Measurements from ENCODE around the gene MTERF4.

GRCh38 chr2:241139531-241140444 is 37.7 kb upstream of the MTERF4 start:
- no peak for TF ChIP-seq POLR2A (IDR thresholded peaks at IDR 0.05)
- TF ChIP-seq CTCF (IDR thresholded peaks at IDR 0.05) = no peak
